GM18511 (cell line): ENCODE results near the gene RALGPS1.
A peak's percentile ranks its signal among the peaks of the same experiment; 100 is the strongest.

Experiments used
- ATAC-seq: cut with Tn5 transposase; IDR thresholded peaks from one replicate; pipeline ENCODE4 v1.9.1; 2021; ENCODE audit warnings: mild to moderate bottlenecking, moderate library complexity; ENCODE audit not compliant: unreplicated experiment

RALGPS1 gene

GRCh38 chr9:127020036-127020801 is 105.6 kb downstream of the RALGPS1 start:
- no peak for ATAC-seq

- ATAC-seq, result no peak
Measured at GRCh38 chr9:127020802-127021078, 106.2 kb downstream of the RALGPS1 start.

GRCh38 chr9:127021664-127022363 is 107.2 kb downstream of the RALGPS1 start:
- ATAC-seq, result no peak

GRCh38 chr9:127022913-127023660 is 108.5 kb downstream of the RALGPS1 start:
- ATAC-seq, result no peak

- ATAC-seq, result no peak
Measured at GRCh38 chr9:127025042-127025441, 110.5 kb downstream of the RALGPS1 start.

GRCh38 chr9:127027694-127028093 is 113.1 kb downstream of the RALGPS1 start:
- ATAC-seq, result no peak

- no peak for ATAC-seq
Measured at GRCh38 chr9:127029548-127029947, 115.0 kb downstream of the RALGPS1 start.

- no peak for ATAC-seq
Measured at GRCh38 chr9:127030814-127031740, 116.5 kb downstream of the RALGPS1 start.

GRCh38 chr9:127032256-127032655 is 117.7 kb downstream of the RALGPS1 start:
- ATAC-seq, result no peak

GRCh38 chr9:127033061-127033460 is 118.5 kb downstream of the RALGPS1 start:
- no peak for ATAC-seq

GRCh38 chr9:127033789-127034188 is 119.2 kb downstream of the RALGPS1 start:
- no peak for ATAC-seq

GRCh38 chr9:127034691-127035090 is 120.1 kb downstream of the RALGPS1 start:
- ATAC-seq, result no peak

GRCh38 chr9:127035423-127035822 is 120.8 kb downstream of the RALGPS1 start:
- ATAC-seq, result no peak

GRCh38 chr9:127035948-127036347 is 121.4 kb downstream of the RALGPS1 start:
- no peak for ATAC-seq

GRCh38 chr9:127036437-127036836 is 121.9 kb downstream of the RALGPS1 start:
- ATAC-seq, result no peak

- ATAC-seq, result no peak
Measured at GRCh38 chr9:127038531-127038930, 123.9 kb downstream of the RALGPS1 start.

- ATAC-seq, result no peak
Measured at GRCh38 chr9:127039492-127039891, 124.9 kb downstream of the RALGPS1 start.

GRCh38 chr9:127045148-127045547 is 130.6 kb downstream of the RALGPS1 start:
- no peak for ATAC-seq

- no peak for ATAC-seq
Measured at GRCh38 chr9:127047971-127048370, 133.4 kb downstream of the RALGPS1 start.

- peak; percentile 56 for ATAC-seq
Measured at GRCh38 chr9:127049044-127049443, 134.5 kb downstream of the RALGPS1 start.

- ATAC-seq, result no peak
Measured at GRCh38 chr9:127049581-127049980, 135.0 kb downstream of the RALGPS1 start.
